Neural crest cell (in vitro differentiated cells): ENCODE measurements around the gene PCSK7. TPM values are rescaled to one million over a fixed set of nuclear protein-coding genes. Genes with fewer than 3 reads are reported as not detected.

ENCODE experiments used
- DNase-seq: peaks from one replicate; pipeline ENCODE4 v3.0.0; 2021; ENCODE audit warnings: low read depth, mixed read lengths, low spot score
- H3K27ac Mint-ChIP-seq: one replicate; pipeline ENCODE4 v1.8.0; 2021; ENCODE audit warnings: mild to moderate bottlenecking, mixed read lengths; ENCODE audit not compliant: unreplicated experiment
- H3K27me3 Mint-ChIP-seq: 2 replicates; pipeline ENCODE4 v1.8.0; 2021; ENCODE audit warnings: low read depth, mild to moderate bottlenecking, mixed read lengths
- H3K36me3 Mint-ChIP-seq: 2 replicates; pipeline ENCODE4 v1.8.0; 2021; ENCODE audit warnings: low read depth, mild to moderate bottlenecking, mixed read lengths
- H3K4me1 Mint-ChIP-seq: 2 replicates; pipeline ENCODE4 v1.8.0; 2021; ENCODE audit warnings: mixed read lengths
- H3K4me3 Mint-ChIP-seq: one replicate; pipeline ENCODE4 v1.8.0; 2021; ENCODE audit warnings: mild to moderate bottlenecking, mixed read lengths
- H3K9me3 Mint-ChIP-seq: 2 replicates; pipeline ENCODE4 v1.8.0; 2021; ENCODE audit warnings: mixed read lengths
- CTCF ChIP-seq: fragments of 200-600 bp; sonication (generic); conservative IDR thresholded peaks from 2 replicates; pipeline ENCODE4 v1.5.0; 2021; ENCODE audit warnings: antibody characterized with exemption, mild to moderate bottlenecking
- total RNA-seq: library from RNA; stranded (reverse); gene quantifications from 2 replicates; pipeline ENCODE4 v1.2.1, GENCODE V29; 2021

Gene PCSK7
- total RNA-seq, 1 donor from 2014 or later, result 49.7 TPM

GRCh38 chr11:117172724-117173421 is 59.0 kb downstream of the PCSK7 start:
- H3K4me1 Mint-ChIP-seq, result peaks cover 52% of the 10 kb centered on the region
- peak overlapping the region; percentile 74 for H3K27ac Mint-ChIP-seq
- DNase-seq, result no peak
- H3K27me3 Mint-ChIP-seq, result no peaks in the 10 kb centered on the region
- TF ChIP-seq CTCF, result no peak
- peak overlapping the region; percentile 9 for H3K4me3 Mint-ChIP-seq
- H3K9me3 Mint-ChIP-seq, result no peaks in the 10 kb centered on the region
- H3K36me3 Mint-ChIP-seq, result peaks cover 2% of the 10 kb centered on the region

GRCh38 chr11:117171404-117172061 is 60.3 kb downstream of the PCSK7 start:
- Mint-ChIP-seq H3K4me3 (peak overlapping the region; percentile 45), H3K27ac (peak overlapping the region; percentile 58), H3K36me3 (peaks cover 2% of the 10 kb centered on the region), H3K4me1 (peaks cover 49% of the 10 kb centered on the region), H3K9me3 (no peaks in the 10 kb centered on the region), H3K27me3 (no peaks in the 10 kb centered on the region)
- TF ChIP-seq CTCF, result no peak
- no peak for DNase-seq

GRCh38 chr11:117171007-117171403 is 60.9 kb downstream of the PCSK7 start:
- H3K36me3 Mint-ChIP-seq, result peaks cover 2% of the 10 kb centered on the region
- no peak overlapping the region for H3K27ac Mint-ChIP-seq
- peaks cover 44% of the 10 kb centered on the region for H3K4me1 Mint-ChIP-seq
- no peaks in the 10 kb centered on the region for H3K27me3 Mint-ChIP-seq
- H3K9me3 Mint-ChIP-seq, result no peaks in the 10 kb centered on the region
- no peak for TF ChIP-seq CTCF
- no peak overlapping the region for H3K4me3 Mint-ChIP-seq
- no peak for DNase-seq

- H3K27ac Mint-ChIP-seq, result no peak overlapping the region
- H3K27me3 Mint-ChIP-seq, result no peaks in the 10 kb centered on the region
- no peak for DNase-seq
- H3K9me3 Mint-ChIP-seq, result no peaks in the 10 kb centered on the region
- no peak for TF ChIP-seq CTCF
- H3K4me3 Mint-ChIP-seq, result no peak overlapping the region
- peaks cover 37% of the 10 kb centered on the region for H3K4me1 Mint-ChIP-seq
- H3K36me3 Mint-ChIP-seq, result peaks cover 5% of the 10 kb centered on the region
Observed at GRCh38 chr11:117170210-117170609, 61.7 kb downstream of the PCSK7 start.

- no peaks in the 10 kb centered on the region for H3K27me3 Mint-ChIP-seq
- peaks cover 32% of the 10 kb centered on the region for H3K4me1 Mint-ChIP-seq
- no peak for DNase-seq
- no peak overlapping the region for H3K4me3 Mint-ChIP-seq
- no peak overlapping the region for H3K27ac Mint-ChIP-seq
- H3K9me3 Mint-ChIP-seq, result no peaks in the 10 kb centered on the region
- H3K36me3 Mint-ChIP-seq, result peaks cover 2% of the 10 kb centered on the region
- no peak for TF ChIP-seq CTCF
Observed at GRCh38 chr11:117169736-117170135, 62.1 kb downstream of the PCSK7 start.
